GM12892 (cell line): Measurements from ENCODE around the gene TCTA.

ENCODE experiments used
- POLR2A ChIP-seq: IDR thresholded peaks from 2 replicates; pipeline ENCODE4 v1.6.1; 2011; ENCODE audit warnings: low read depth, low read length, control low read depth
- POLR2AphosphoS5 ChIP-seq: IDR thresholded peaks from 2 replicates; pipeline ENCODE4 v1.6.1; 2011; ENCODE audit warnings: low read depth, low read length, control low read depth

DNA sequence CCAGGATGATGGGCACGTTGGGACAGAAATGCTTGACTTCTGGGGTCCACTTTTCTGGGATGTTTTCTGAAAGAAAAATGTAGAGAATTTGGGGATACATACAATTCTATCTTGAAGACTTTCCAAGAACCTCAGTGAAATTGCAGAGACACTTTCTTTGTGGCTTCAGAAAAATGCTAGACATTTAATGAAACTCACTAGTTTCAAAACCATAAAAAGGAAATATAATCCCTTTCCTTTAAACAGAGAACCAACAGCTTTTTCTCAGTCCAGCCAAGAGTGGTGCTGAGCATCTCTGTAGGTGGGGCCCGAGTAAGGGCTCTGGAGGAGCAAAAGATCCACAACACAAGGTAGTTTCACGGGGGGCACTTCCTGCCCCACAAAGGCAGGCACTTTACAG lies 49.7 kb upstream of the TCTA start:
- no peak for TF ChIP-seq POLR2A
- TF ChIP-seq POLR2AphosphoS5, result no peak
